IPS-11a (cell line): ENCODE data around the gene CAMK1D.
"Not testable (repeated sequence)": the region's sequence is repeated elsewhere in the genome, so short reads cannot be mapped to it uniquely, and the experiment has no call there.

Source experiments
- H3K4me3 ChIP-seq: one replicate; pipeline ENCODE4 v1.5.1; 2013; ENCODE audit warnings: low read depth, low read length, control low read depth

CAMK1D gene

GRCh38 chr10:12740813-12741212 lies 391.5 kb downstream of the CAMK1D start:
- H3K4me3 ChIP-seq, result no peak overlapping the region

- H3K4me3 ChIP-seq, result no peak overlapping the region
Measured at GRCh38 chr10:12741360-12741804, 392.0 kb downstream of the CAMK1D start.

GRCh38 chr10:12742771-12743170 lies 393.4 kb downstream of the CAMK1D start:
- H3K4me3 ChIP-seq, result no peak overlapping the region

- H3K4me3 ChIP-seq, result not testable (repeated sequence)
Measured at GRCh38 chr10:12743466-12743865, 394.1 kb downstream of the CAMK1D start.

- no peak overlapping the region for H3K4me3 ChIP-seq
Measured at GRCh38 chr10:12743941-12744340, 394.6 kb downstream of the CAMK1D start.

- no peak overlapping the region for H3K4me3 ChIP-seq
Measured at GRCh38 chr10:12748186-12748585, 398.8 kb downstream of the CAMK1D start.

- no peak overlapping the region for H3K4me3 ChIP-seq
Measured at GRCh38 chr10:12749760-12750478, 400.6 kb downstream of the CAMK1D start.

GRCh38 chr10:12750526-12751201 lies 401.3 kb downstream of the CAMK1D start:
- H3K4me3 ChIP-seq, result no peak overlapping the region

- H3K4me3 ChIP-seq, result no peak overlapping the region
Measured at GRCh38 chr10:12755075-12755474, 405.7 kb downstream of the CAMK1D start.

GRCh38 chr10:12757351-12757750 lies 408.0 kb downstream of the CAMK1D start:
- no peak overlapping the region for H3K4me3 ChIP-seq

GRCh38 chr10:12758271-12758670 lies 408.9 kb downstream of the CAMK1D start:
- H3K4me3 ChIP-seq, result no peak overlapping the region

- no peak overlapping the region for H3K4me3 ChIP-seq
Measured at GRCh38 chr10:12766223-12766622, 416.9 kb downstream of the CAMK1D start.

- no peak overlapping the region for H3K4me3 ChIP-seq
Measured at GRCh38 chr10:12768156-12769100, 419.1 kb downstream of the CAMK1D start.

- H3K4me3 ChIP-seq, result no peak overlapping the region
Measured at GRCh38 chr10:12769323-12770044, 420.1 kb downstream of the CAMK1D start.

GRCh38 chr10:12771981-12772760 lies 422.8 kb downstream of the CAMK1D start:
- H3K4me3 ChIP-seq, result no peak overlapping the region

GRCh38 chr10:12772797-12773587 lies 423.6 kb downstream of the CAMK1D start:
- no peak overlapping the region for H3K4me3 ChIP-seq

GRCh38 chr10:12774204-12774894 lies 425.0 kb downstream of the CAMK1D start:
- H3K4me3 ChIP-seq, result no peak overlapping the region

- no peak overlapping the region for H3K4me3 ChIP-seq
Measured at GRCh38 chr10:12777840-12778585, 428.7 kb downstream of the CAMK1D start.
